Measurements from ENCODE around the gene SIDT1. TPM values are rescaled to one million over a fixed set of nuclear protein-coding genes. Genes with fewer than 3 reads are reported as not detected.

The SIDT1 gene
- total RNA-seq, 1 experiment from 2014 or later, result not detected

- TF ChIP-seq, protein P1, sequence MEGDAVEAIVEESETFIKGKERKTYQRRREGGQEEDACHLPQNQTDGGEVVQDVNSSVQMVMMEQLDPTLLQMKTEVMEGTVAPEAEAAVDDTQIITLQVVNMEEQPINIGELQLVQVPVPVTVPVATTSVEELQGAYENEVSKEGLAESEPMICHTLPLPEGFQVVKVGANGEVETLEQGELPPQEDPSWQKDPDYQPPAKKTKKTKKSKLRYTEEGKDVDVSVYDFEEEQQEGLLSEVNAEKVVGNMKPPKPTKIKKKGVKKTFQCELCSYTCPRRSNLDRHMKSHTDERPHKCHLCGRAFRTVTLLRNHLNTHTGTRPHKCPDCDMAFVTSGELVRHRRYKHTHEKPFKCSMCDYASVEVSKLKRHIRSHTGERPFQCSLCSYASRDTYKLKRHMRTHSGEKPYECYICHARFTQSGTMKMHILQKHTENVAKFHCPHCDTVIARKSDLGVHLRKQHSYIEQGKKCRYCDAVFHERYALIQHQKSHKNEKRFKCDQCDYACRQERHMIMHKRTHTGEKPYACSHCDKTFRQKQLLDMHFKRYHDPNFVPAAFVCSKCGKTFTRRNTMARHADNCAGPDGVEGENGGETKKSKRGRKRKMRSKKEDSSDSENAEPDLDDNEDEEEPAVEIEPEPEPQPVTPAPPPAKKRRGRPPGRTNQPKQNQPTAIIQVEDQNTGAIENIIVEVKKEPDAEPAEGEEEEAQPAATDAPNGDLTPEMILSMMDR (IDR thresholded peaks at IDR 0.05), result no peak
- TF ChIP-seq SIN3A (IDR thresholded peaks at IDR 0.05; ENCODE audit: borderline replicate concordance, insufficient read depth, low read depth, low read length) (no peak), TCF7L2 (IDR thresholded peaks at IDR 0.05; ENCODE audit: low read depth, low read length) (no peak), REST (IDR thresholded peaks at IDR 0.05; ENCODE audit: insufficient read depth in 1 of 2, low read depth in 2 of 2, low read length in 1 of 2) (no peak), POLR2AphosphoS5 (IDR thresholded peaks at IDR 0.05; ENCODE audit: low read depth, low read length) (no peak)
- no peaks in the 10 kb centered on the region for H3K27me3 ChIP-seq (ENCODE audit: control insufficient read depth, insufficient read depth, low read length)
- no peak overlapping the region for H3K4me3 ChIP-seq (ENCODE audit: low read depth in 2 of 2, low read length in 2 of 2)
- H3K4me1 ChIP-seq (ENCODE audit: control insufficient read depth, insufficient read depth, low read length), result no peaks in the 10 kb centered on the region
- ChIA-PET CTCF (interaction anchor here (0.7 to 1.3 kb wide), 2 partner anchors 79 to 144 kb away, joined by 3 to 5 read pairs; no protein-coding TSS in a partner anchor), POLR2A (interaction anchor here (0.5 kb wide), 1 partner anchor 27 kb away, joined by 3 read pairs; no protein-coding TSS in a partner anchor)
- DNase-seq (ENCODE audit: low read depth, low spot score) (no peak), ATAC-seq (no peak)
- H3K9me3 ChIP-seq (ENCODE audit: control insufficient read depth, insufficient read depth, low read depth, low read length), result no peaks in the 10 kb centered on the region
- no TSS peak for BruUV-seq (replicated peaks)
- no peak overlapping the region for H3K27ac ChIP-seq (ENCODE audit: low read length)
- intact Hi-C loops (cut with micrococcal nuclease; ENCODE audit: unreplicated experiment) (loop anchor here (10.0 kb wide), 1 partner anchor 246 kb away; the partner anchor contains the start of genes ATP6V1A and NAA50), in situ Hi-C loops (cut with HindIII; ENCODE audit: low pct_unique_long_range_greater_than_20kb, low sequenced_read_pairs) (no loop called here)
- no peaks in the 10 kb centered on the region; the same call in 1 of the 2 replicates for H3K36me3 ChIP-seq (ENCODE audit: control insufficient read depth, insufficient read depth, low read length)
These were observed 33.9 kb upstream of the SIDT1 start for GRCh38 chr3:113498221-113499005.

DNA sequence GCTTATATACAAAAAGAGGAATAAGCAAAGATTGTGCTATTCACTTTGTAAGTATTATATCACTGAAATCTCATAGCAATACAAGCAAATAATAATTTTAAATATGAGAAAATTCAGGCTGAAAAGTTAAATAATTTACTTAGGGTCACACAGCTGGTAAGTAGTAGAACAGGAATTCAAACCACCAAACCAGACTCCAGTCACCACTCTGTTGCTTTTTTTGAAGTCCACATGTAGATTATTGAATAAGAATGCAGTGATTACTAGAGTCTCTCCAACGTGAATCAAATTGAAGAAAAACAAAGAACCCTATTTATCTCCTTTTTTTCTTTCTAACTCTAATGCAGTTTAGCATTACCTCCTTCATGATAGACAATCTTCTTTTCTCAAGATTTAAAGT lies 33.3 kb upstream of the SIDT1 start:
- Histone ChIP-seq H3K9me3 (ENCODE audit: control insufficient read depth, insufficient read depth, low read depth, low read length) (no peaks in the 10 kb centered on the region), H3K27me3 (ENCODE audit: control insufficient read depth, insufficient read depth, low read length) (no peaks in the 10 kb centered on the region), H3K4me1 (ENCODE audit: control insufficient read depth, insufficient read depth, low read length) (no peaks in the 10 kb centered on the region), H3K36me3 (ENCODE audit: control insufficient read depth, insufficient read depth, low read length) (no peaks in the 10 kb centered on the region; the same call in 1 of the 2 replicates), H3K4me3 (ENCODE audit: low read depth in 2 of 2, low read length in 2 of 2) (no peak overlapping the region), H3K27ac (ENCODE audit: low read length) (no peak overlapping the region)
- in situ Hi-C loops (cut with HindIII; ENCODE audit: low pct_unique_long_range_greater_than_20kb, low sequenced_read_pairs), result no loop called here
- ChIA-PET POLR2A (no interaction called here), CTCF (no interaction called here)
- DNase-seq (ENCODE audit: low read depth, low spot score) (no peak), ATAC-seq (no peak)
- intact Hi-C loops (cut with micrococcal nuclease; ENCODE audit: unreplicated experiment), result loop anchor here (10.0 kb wide), 1 partner anchor 246 kb away; the partner anchor contains the start of genes ATP6V1A and NAA50
- TF ChIP-seq POLR2AphosphoS5 (IDR thresholded peaks at IDR 0.05; ENCODE audit: low read depth, low read length), result no peak
- no peak for TF ChIP-seq SIN3A (IDR thresholded peaks at IDR 0.05; ENCODE audit: borderline replicate concordance, insufficient read depth, low read depth, low read length)
- TF ChIP-seq, protein P1 (IDR thresholded peaks at IDR 0.05), result no peak
- TF ChIP-seq TCF7L2 (IDR thresholded peaks at IDR 0.05; ENCODE audit: low read depth, low read length), result no peak
- TF ChIP-seq REST (IDR thresholded peaks at IDR 0.05; ENCODE audit: insufficient read depth in 1 of 2, low read depth in 2 of 2, low read length in 1 of 2), result no peak
- no TSS peak for BruUV-seq (replicated peaks)
